Adrenal gland (tissue), 19 donors: ENCODE data around the gene ALDH3B2. TPM values are rescaled to one million over a fixed set of nuclear protein-coding genes. Genes with fewer than 3 reads are reported as not detected.
"Not testable (repeated sequence)": the region's sequence is repeated elsewhere in the genome, so short reads cannot be mapped to it uniquely, and the experiment has no call there.

Experiments
- DNase-seq, 7 donors: peaks; one replicate each; pipeline ENCODE4 v3.0.0-alpha.2; 2019 to 2020
- H3K27ac ChIP-seq, 5 donors: fragments of 200-600 bp; sonication (generic) in 4 of 5; 1 replicate in 3 of 5; 2 replicates in 2 of 5; pipeline versions ENCODE4 v1.5.1 to v1.8.0; 2016 to 2020; ENCODE audit warnings: mild to moderate bottlenecking in 1 of 5
- H3K27me3 ChIP-seq: fragments of 200-600 bp; 2 replicates; pipeline ENCODE4 v1.8.0; 2021
- H3K36me3 ChIP-seq, 2 donors: fragments of 200-600 bp; replicated peaks in 1 of 2; 1 replicate in 1 of 2; 2 replicates in 1 of 2; pipeline versions ENCODE4 v1.5.1 to v1.8.0; 2018 to 2022
- H3K4me1 ChIP-seq, 2 donors: fragments of 200-600 bp; replicated peaks in 1 of 2; 1 replicate in 1 of 2; 2 replicates in 1 of 2; pipeline versions ENCODE4 v1.5.1 to v1.8.0; 2018 to 2021
- H3K4me3 ChIP-seq, 4 donors: fragments of 200-600 bp; sonication (generic) in 3 of 4; one replicate each; pipeline ENCODE4 v1.5.1; 2016 to 2018
- H3K9me3 ChIP-seq, 3 donors: fragments of 200-600 bp; sonication (generic) in 1 of 3; replicated peaks in 1 of 3; 1 replicate in 2 of 3; 2 replicates in 1 of 3; pipeline versions ENCODE4 v1.5.1 to v1.8.0; 2016 to 2021
- CTCF ChIP-seq, 6 experiments: fragments of 450-650 bp in 4 of 6; fragments of 200-600 bp in 2 of 6; sonication (generic) in 1 of 6; IDR thresholded peaks; 1 replicate in 5 of 6; 2 replicates in 1 of 6; pipeline versions ENCODE4 v1.5.1 to v1.8.0; 2016 to 2021; ENCODE audit warnings: antibody characterized with exemption in 6 of 6, mild to moderate bottlenecking in 2 of 6, moderate library complexity in 1 of 6
- POLR2A ChIP-seq, 2 donors: fragments of 450-650 bp; IDR thresholded peaks; one replicate each; pipeline ENCODE4 v1.6.1; 2017; ENCODE audit warnings: antibody characterized with exemption in 2 of 2, mild to moderate bottlenecking in 2 of 2, moderate library complexity in 1 of 2
- WGBS, 4 donors: extraction: QIAGEN DNeasy Blood & Tissue Kit in 2 of 4; methylation state at CpG; one replicate each; pipeline versions ENCODE4 v1.1.5 to v1.1.7; 2013 to 2017; 5-methylcytosine and 5-hydroxymethylcytosine counted together
- intact Hi-C, 2 donors: fragments of 100-400 bp; cut with DNase I; formaldehyde crosslinking; loops; one replicate each; pipeline versions ENCODE4 v1.14.1 to v1.15.0; 2022 to 2023
- long read RNA-seq, 10 donors: library from polyadenylated mRNA in 3 of 10; unstranded in 2 of 10; stranded (forward) in 1 of 10; transcript quantifications; one replicate each; pipeline ENCODE4 v2.0.0 and lab custom pipeline, GENCODE V29; 2021 to 2026
- polyA plus RNA-seq, 3 donors: library from polyadenylated mRNA; stranded (reverse); fragments of 200-250 nt in 2 of 3; fragments of 350-450 nt in 1 of 3; fragmentation: Illumina TruSeq in 1 of 3; extraction: RNeasy Lipid Tissue Mini Kit (QIAGEN cat#74804) in 1 of 3; gene quantifications; one replicate each; pipeline ENCODE4 v1.2.3, GENCODE V29; 2013 to 2014
- total RNA-seq, 9 donors: library from RNA; depleted of rRNA in 4 of 9; stranded (reverse); fragments of >200 nt in 4 of 9; fragments of 120-200 nt in 1 of 9; fragmentation: NEBNext Ultra II Directional in 1 of 9; extraction: Animal tissue kit (Norgen Biotek cat#: 25700) in 1 of 9; gene quantifications; one replicate each; pipeline versions ENCODE4 v1.1.0 to v1.2.4, GENCODE V29; 2013 to 2023
- donor health status: healthy with polysubstance abuse.
- donor health status: Bipolar disorder and iron deficiency.
- donor health status: DM: yes; HTN: yes; CAD: no.
- donor health status: DM: no; HTN: no; CAD: no.
- donor health status: DM: no; HTN: no; CAD: no.
- donor health status: DM: yes; HTN: yes; CAD: no.

ALDH3B2 gene
- total RNA-seq (not detected), polyA plus RNA-seq (under 1 TPM in 1 of 3 donors, not detected in 2; 0.10 TPM)
- long read RNA-seq, donor 1 = 0 reads
- long read RNA-seq, donor 2 = 0 reads
- long read RNA-seq, donor 3 = 0 reads
- long read RNA-seq, donor 4 = 0 reads
- long read RNA-seq, donor 5 = 0 reads
- long read RNA-seq, donor 6 = 0 reads
- long read RNA-seq, donor 7 = 0 reads
- long read RNA-seq, donor 8 = 0 reads
- long read RNA-seq, donor 9 = 0 reads
- long read RNA-seq, donor 10 = 0 reads

GRCh38 chr11:67674442-67674871, at the start of gene ALDH3B2:
Gene ALDH3B2 (minus strand): TSS chr11:67674623. CDS start chr11:67666935, 7,688 bp downstream.
- no peaks in the 10 kb centered on the region for H3K4me1 ChIP-seq
- H3K9me3 ChIP-seq = no peaks in the 10 kb centered on the region
- H3K4me3 ChIP-seq = no peak within 1 kb of the TSS
- peaks cover 21% of the 10 kb centered on the region for H3K27me3 ChIP-seq
- no peaks in the 10 kb centered on the region for H3K36me3 ChIP-seq
- no peak within 1 kb of the TSS for H3K27ac ChIP-seq
- WGBS, 4 donors = 80 to 100% (median 85%) methylated on average over 1 to 8 of the region's 8 CpGs
- TF ChIP-seq POLR2A (IDR thresholded peaks at IDR 0.05) = no peak
- TF ChIP-seq CTCF (IDR thresholded peaks at IDR 0.05) = no peak
- DNase-seq = no peak
- intact Hi-C loops = loop anchor here in 1 of 2 donors (10.0 kb wide), 1 partner anchor 50 kb away; no protein-coding TSS in a partner anchor

- WGBS, 4 donors = 76 to 90% (median 81%) methylated on average over 7 to 9 of the region's 9 CpGs
- intact Hi-C loops = loop anchor here in 1 of 2 donors (10.0 kb wide), 1 partner anchor 48 kb away; the partner anchor contains the start of gene ALDH3B2
Observed at GRCh38 chr11:67723036-67723435, 48.6 kb upstream of the ALDH3B2 start.

GRCh38 chr11:67716226-67716625, 41.8 kb upstream of the ALDH3B2 start:
- H3K27me3 ChIP-seq, H3K27ac ChIP-seq, DNase-seq, H3K9me3 ChIP-seq, H3K36me3 ChIP-seq, H3K4me1 ChIP-seq, H3K4me3 ChIP-seq, intact Hi-C loops: not testable (repeated sequence)
- WGBS, 4 donors = 58 to 77% (median 68%) methylated on average over 3 to 7 of the region's 7 CpGs

More at GRCh38 chr11:67723036-67723435, 48.6 kb upstream of the ALDH3B2 start:
- not testable (repeated sequence) for H3K27ac ChIP-seq, DNase-seq, H3K27me3 ChIP-seq, H3K4me1 ChIP-seq, H3K36me3 ChIP-seq, H3K9me3 ChIP-seq, H3K4me3 ChIP-seq

GRCh38 chr11:67715801-67716200, 41.4 kb upstream of the ALDH3B2 start:
- H3K4me1 ChIP-seq, H3K27me3 ChIP-seq, H3K9me3 ChIP-seq, H3K27ac ChIP-seq, DNase-seq, H3K36me3 ChIP-seq, H3K4me3 ChIP-seq, intact Hi-C loops: not testable (repeated sequence)
- 46 to 62% (median 62%) methylated on average over 8 to 17 of the region's 17 CpGs; no CpG with 5 or more reads in 1 of the 4 donors for WGBS, 4 donors

- not testable (repeated sequence) for H3K27me3 ChIP-seq, H3K4me1 ChIP-seq, H3K4me3 ChIP-seq, H3K27ac ChIP-seq, H3K9me3 ChIP-seq, H3K36me3 ChIP-seq
- 0 to 40% (median 12%) methylated on average over 1 to 7 of the region's 14 CpGs for WGBS, 4 donors
- intact Hi-C loops = loop anchor here in 1 of 2 donors (5.0 kb wide), 1 partner anchor 87 kb away; the partner anchor contains the start of gene NUDT8
- TF ChIP-seq CTCF (IDR thresholded peaks at IDR 0.05) = peak; percentile 21 to 57 (median 42)
- DNase-seq = peak; percentile 31 to 76 (median 61)
Observed at GRCh38 chr11:67713892-67714509, 39.6 kb upstream of the ALDH3B2 start.

GRCh38 chr11:67711676-67712075, 37.3 kb upstream of the ALDH3B2 start:
- intact Hi-C loops = loop anchor here in 1 of 2 donors (5.0 kb wide), 1 partner anchor 84 kb away; the partner anchor contains the start of gene NUDT8
- WGBS, 4 donors = 16 to 18% methylated on average over 24 to 46 of the region's 46 CpGs; no CpG with 5 or more reads in 2 of the 4 donors
- not testable (repeated sequence) for H3K9me3 ChIP-seq, DNase-seq, H3K27ac ChIP-seq, H3K4me1 ChIP-seq, H3K27me3 ChIP-seq, H3K4me3 ChIP-seq, H3K36me3 ChIP-seq

GRCh38 chr11:67711212-67711611, 36.8 kb upstream of the ALDH3B2 start:
- not testable (repeated sequence) for H3K9me3 ChIP-seq, H3K36me3 ChIP-seq, H3K4me1 ChIP-seq, H3K27me3 ChIP-seq, DNase-seq, H3K27ac ChIP-seq, H3K4me3 ChIP-seq
- intact Hi-C loops = loop anchor here in 1 of 2 donors (5.0 kb wide), 1 partner anchor 84 kb away; the partner anchor contains the start of gene NUDT8
- WGBS, 4 donors = 2 to 4% methylated on average over 26 to 27 of the region's 31 CpGs; no CpG with 5 or more reads in 2 of the 4 donors

- 79 to 87% (median 83%) methylated on average over 7 to 11 of the region's 11 CpGs; no CpG with 5 or more reads in 1 of the 4 donors for WGBS, 4 donors
- H3K36me3 ChIP-seq, H3K27me3 ChIP-seq, H3K9me3 ChIP-seq, H3K4me3 ChIP-seq, H3K4me1 ChIP-seq, DNase-seq, H3K27ac ChIP-seq: not testable (repeated sequence)
- intact Hi-C loops = loop anchor here in 1 of 2 donors (5.0 kb wide), 1 partner anchor 83 kb away; the partner anchor contains the start of gene NUDT8
Observed at GRCh38 chr11:67709806-67710205, 35.4 kb upstream of the ALDH3B2 start.
